H9 (cell line): ENCODE measurements around the gene COLEC12. TPM values are rescaled to one million over a fixed set of nuclear protein-coding genes. Genes with fewer than 3 reads are reported as not detected.
A peak's percentile ranks its signal among the peaks of the same experiment; 100 is the strongest.

ENCODE experiments used
- DNase-seq: peaks from one replicate; pipeline ENCODE4 v3.0.0-alpha.2; 2017
- H2AFZ ChIP-seq: one replicate; pipeline ENCODE4 v1.6.1; 2013; ENCODE audit warnings: mild to moderate bottlenecking, low read length, control low read depth, moderate library complexity
- H2AK5ac ChIP-seq: 2 replicates; pipeline ENCODE4 v1.6.1; 2013; ENCODE audit warnings: low read length, control low read depth, mixed read lengths; ENCODE audit not compliant: insufficient read length
- H2BK120ac ChIP-seq: one replicate; pipeline ENCODE4 v1.6.1; 2013; ENCODE audit warnings: low read depth, mild to moderate bottlenecking, low read length, control low read depth, inconsistent platforms; ENCODE audit not compliant: poor library complexity, severe bottlenecking
- H2BK12ac ChIP-seq: 2 replicates; pipeline ENCODE4 v1.6.1; 2013; ENCODE audit warnings: low read length, control low read depth, mixed read lengths, low read depth; ENCODE audit not compliant: insufficient read length
- H2BK15ac ChIP-seq: 2 replicates; pipeline ENCODE4 v1.6.1; 2013; ENCODE audit warnings: low read depth, low read length, control low read depth
- H2BK20ac ChIP-seq: one replicate; pipeline ENCODE4 v1.6.1; 2013; ENCODE audit warnings: low read depth, mild to moderate bottlenecking, low read length, control low read depth, inconsistent platforms; ENCODE audit not compliant: poor library complexity, severe bottlenecking
- H2BK5ac ChIP-seq: 2 replicates; pipeline ENCODE4 v1.6.1; 2013; ENCODE audit warnings: low read length, control low read depth, mixed read lengths; ENCODE audit not compliant: insufficient read length
- H3K14ac ChIP-seq: 2 replicates; pipeline ENCODE4 v1.6.1; 2013; ENCODE audit warnings: low read length, control low read depth; ENCODE audit not compliant: insufficient read depth
- H3K18ac ChIP-seq: 2 replicates; pipeline ENCODE4 v1.6.1; 2013; ENCODE audit warnings: low read depth, mild to moderate bottlenecking, mixed read lengths, low read length, control low read depth; ENCODE audit not compliant: insufficient read length
- H3K23ac ChIP-seq: 2 replicates; pipeline ENCODE4 v1.6.1; 2013; ENCODE audit warnings: low read length, control low read depth, mixed read lengths, low read depth; ENCODE audit not compliant: insufficient read length
- H3K23me2 ChIP-seq: 2 replicates; pipeline ENCODE4 v1.6.1; 2013; ENCODE audit warnings: low read depth, mild to moderate bottlenecking, mixed read lengths, low read length, control low read depth; ENCODE audit not compliant: insufficient read length, poor library complexity, severe bottlenecking
- H3K27ac ChIP-seq: 2 replicates; pipeline ENCODE4 v1.5.1; 2013; ENCODE audit warnings: low read length, control low read depth, mixed read lengths, low read depth; ENCODE audit not compliant: insufficient read length
- H3K27me3 ChIP-seq: 2 replicates; pipeline ENCODE4 v1.6.1; 2013; ENCODE audit warnings: low read length, control low read depth, inconsistent platforms; ENCODE audit not compliant: insufficient read depth
- H3K4ac ChIP-seq: 2 replicates; pipeline ENCODE4 v1.6.1; 2013; ENCODE audit warnings: low read depth, mild to moderate bottlenecking, control low read depth, inconsistent platforms, low read length, moderate library complexity
- H3K4me1 ChIP-seq: 2 replicates; pipeline ENCODE4 v1.6.1; 2013; ENCODE audit warnings: low read length, control low read depth, inconsistent platforms; ENCODE audit not compliant: insufficient read depth
- H3K4me2 ChIP-seq: 2 replicates; pipeline ENCODE4 v1.6.1; 2013; ENCODE audit warnings: low read length, control low read depth, mixed read lengths; ENCODE audit not compliant: insufficient read length, insufficient read depth
- H3K56ac ChIP-seq: 2 replicates; pipeline ENCODE4 v1.6.1; 2013; ENCODE audit warnings: low read depth, mild to moderate bottlenecking, mixed read lengths, low read length, control low read depth; ENCODE audit not compliant: insufficient read length
- H3K79me1 ChIP-seq: 2 replicates; pipeline ENCODE4 v1.6.1; 2013; ENCODE audit warnings: low read depth, mild to moderate bottlenecking, moderate library complexity, low read length, control low read depth, inconsistent platforms; ENCODE audit not compliant: insufficient read depth, poor library complexity, severe bottlenecking
- H3K79me2 ChIP-seq: 2 replicates; pipeline ENCODE4 v1.6.1; 2013; ENCODE audit warnings: low read length, control low read depth, inconsistent platforms; ENCODE audit not compliant: insufficient read depth
- H3K9ac ChIP-seq: 2 replicates; pipeline ENCODE4 v1.6.1; 2013; ENCODE audit warnings: low read length, control low read depth, mixed read lengths; ENCODE audit not compliant: insufficient read length; ENCODE audit errors: extremely low read depth
- H3K9me3 ChIP-seq: one replicate; pipeline ENCODE4 v1.6.1; 2013; ENCODE audit warnings: low read depth, low read length, inconsistent platforms; ENCODE audit not compliant: control insufficient read depth
- H3T11ph ChIP-seq: one replicate; pipeline ENCODE4 v1.6.1; 2013; ENCODE audit warnings: mild to moderate bottlenecking, low read length, control low read depth, inconsistent platforms
- H4K20me1 ChIP-seq: one replicate; pipeline ENCODE4 v1.6.1; 2013; ENCODE audit not compliant: control insufficient read depth, insufficient read length, insufficient read depth
- H4K5ac ChIP-seq: 2 replicates; pipeline ENCODE4 v1.6.1; 2013; ENCODE audit warnings: low read depth, mild to moderate bottlenecking, mixed read lengths, low read length, control low read depth; ENCODE audit not compliant: insufficient read length
- H4K8ac ChIP-seq: replicated peaks from 2 replicates; pipeline ENCODE4 v1.6.1; 2013; ENCODE audit warnings: low read length, control low read depth, mixed read lengths, low read depth; ENCODE audit not compliant: insufficient read length
- H4K91ac ChIP-seq: 2 replicates; pipeline ENCODE4 v1.6.1; 2013; ENCODE audit warnings: low read depth, mild to moderate bottlenecking, moderate library complexity, mixed read lengths, low read length, control low read depth; ENCODE audit not compliant: insufficient read length
- H3K27ac Mint-ChIP-seq, 3 experiments: 2 replicates in 2 of 3; 3 replicates in 1 of 3; pipeline ENCODE4 v1.8.0; 2020 to 2021; ENCODE audit warnings: mixed read lengths in 3 of 3, mild to moderate bottlenecking in 1 of 3, moderate library complexity in 1 of 3
- H3K27me3 Mint-ChIP-seq: 2 replicates; pipeline ENCODE4 v1.8.0; 2021; ENCODE audit warnings: low read depth, mild to moderate bottlenecking, moderate library complexity, mixed read lengths
- H3K36me3 Mint-ChIP-seq, 3 experiments: 2 replicates in 2 of 3; 3 replicates in 1 of 3; pipeline ENCODE4 v1.8.0; 2020 to 2021; ENCODE audit warnings: low read depth in 3 of 3, mixed read lengths in 3 of 3; ENCODE audit not compliant: insufficient read depth in 1 of 3
- H3K4me1 Mint-ChIP-seq, 2 experiments: 2 replicates each; pipeline ENCODE4 v1.8.0; 2020; ENCODE audit warnings: mixed read lengths in 2 of 2
- H3K4me3 Mint-ChIP-seq, 2 experiments: 2 replicates in 1 of 2; 3 replicates in 1 of 2; pipeline ENCODE4 v1.8.0; 2020 to 2021; ENCODE audit warnings: mild to moderate bottlenecking in 2 of 2, mixed read lengths in 2 of 2, moderate library complexity in 1 of 2
- H3K9me3 Mint-ChIP-seq, 2 experiments: 2 replicates in 1 of 2; 3 replicates in 1 of 2; pipeline ENCODE4 v1.8.0; 2020; ENCODE audit warnings: mild to moderate bottlenecking in 2 of 2, mixed read lengths in 2 of 2, moderate library complexity in 1 of 2
- WGBS: extraction: QIAGEN DNeasy Blood & Tissue Kit; methylation state at CpG from one replicate; pipeline ENCODE4 v1.1.7; 2013; ENCODE audit warnings: missing lambda C conversion rate, low lambda C conversion rate, mixed read lengths; ENCODE audit not compliant: insufficient read length; ENCODE audit errors: extremely low coverage; 5-methylcytosine and 5-hydroxymethylcytosine counted together
- total RNA-seq: library from RNA; stranded (reverse); gene quantifications from 2 replicates; pipeline ENCODE4 v1.2.1, GENCODE V29; 2021
- TF ChIP-seq, protein P1 (sequence below): fragments of 200-600 bp; sonication (generic); conservative IDR thresholded peaks from 3 replicates; pipeline ENCODE4 v1.8.0; 2021; ENCODE audit warnings: antibody characterized with exemption, mild to moderate bottlenecking

COLEC12 gene
- total RNA-seq, 1 experiment from 2014 or later = 0.70 TPM

DNA sequence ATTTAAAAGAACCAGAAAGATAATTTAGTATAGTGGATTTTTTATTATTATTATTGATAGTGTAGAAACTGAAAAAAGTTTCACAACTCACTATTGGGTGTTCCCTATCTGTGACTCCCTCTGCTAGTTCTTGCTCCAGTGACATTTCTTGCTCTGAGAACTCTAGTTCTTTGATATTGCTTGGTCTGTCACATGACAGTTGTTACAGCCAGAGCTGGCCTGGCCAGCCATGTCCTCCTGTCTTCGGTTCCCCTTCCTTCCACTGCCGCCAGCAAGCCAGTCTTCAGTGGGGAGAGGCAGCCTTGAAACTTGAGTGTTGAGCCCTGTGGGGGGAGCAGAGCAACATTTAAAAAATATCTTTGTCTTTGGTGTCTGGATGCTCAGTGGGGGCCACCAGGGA lies 225.0 kb downstream of the COLEC12 start:
- Histone ChIP-seq H3T11ph (no peak overlapping the region), H3K4ac (no peak overlapping the region), H4K91ac (no peak overlapping the region), H2BK20ac (no peak overlapping the region), H3K9ac (no peak overlapping the region), H2BK120ac (no peak overlapping the region), H4K5ac (no peak overlapping the region), H3K79me2 (no peaks in the 10 kb centered on the region), H2BK5ac (no peak overlapping the region), H3K4me1 (peaks cover 4% of the 10 kb centered on the region; the same call in 1 of the 2 replicates), H3K14ac (no peak overlapping the region), H3K23ac (no peak overlapping the region), H3K18ac (no peak overlapping the region), H3K27ac (no peak overlapping the region), H3K4me2 (no peak overlapping the region), H4K8ac (no peak overlapping the region), H3K9me3 (no peaks in the 10 kb centered on the region), H2AFZ (no peak overlapping the region), H3K23me2 (no peaks in the 10 kb centered on the region), H2BK12ac (no peak overlapping the region), H4K20me1 (no peaks in the 10 kb centered on the region), H3K79me1 (no peaks in the 10 kb centered on the region), H2AK5ac (no peak overlapping the region), H3K56ac (no peak overlapping the region), H3K27me3 (no peaks in the 10 kb centered on the region), H2BK15ac (no peak overlapping the region)
- H3K27me3 Mint-ChIP-seq = no peaks in the 10 kb centered on the region
- no peaks in the 10 kb centered on the region; a peak in 1 of 7 replicates for H3K36me3 Mint-ChIP-seq
- no peak for DNase-seq
- no peak overlapping the region for H3K4me3 Mint-ChIP-seq
- no peaks in the 10 kb centered on the region; a peak in 1 of 5 replicates for H3K9me3 Mint-ChIP-seq
- no CpG with 5 or more reads among the region's 2 CpGs for WGBS
- H3K27ac Mint-ChIP-seq = 0 out of 7 replicates have a peak overlapping the region, but pooled peaks of 2 of the 3 experiments have one; percentile 3 to 51
- TF ChIP-seq, protein P1, sequence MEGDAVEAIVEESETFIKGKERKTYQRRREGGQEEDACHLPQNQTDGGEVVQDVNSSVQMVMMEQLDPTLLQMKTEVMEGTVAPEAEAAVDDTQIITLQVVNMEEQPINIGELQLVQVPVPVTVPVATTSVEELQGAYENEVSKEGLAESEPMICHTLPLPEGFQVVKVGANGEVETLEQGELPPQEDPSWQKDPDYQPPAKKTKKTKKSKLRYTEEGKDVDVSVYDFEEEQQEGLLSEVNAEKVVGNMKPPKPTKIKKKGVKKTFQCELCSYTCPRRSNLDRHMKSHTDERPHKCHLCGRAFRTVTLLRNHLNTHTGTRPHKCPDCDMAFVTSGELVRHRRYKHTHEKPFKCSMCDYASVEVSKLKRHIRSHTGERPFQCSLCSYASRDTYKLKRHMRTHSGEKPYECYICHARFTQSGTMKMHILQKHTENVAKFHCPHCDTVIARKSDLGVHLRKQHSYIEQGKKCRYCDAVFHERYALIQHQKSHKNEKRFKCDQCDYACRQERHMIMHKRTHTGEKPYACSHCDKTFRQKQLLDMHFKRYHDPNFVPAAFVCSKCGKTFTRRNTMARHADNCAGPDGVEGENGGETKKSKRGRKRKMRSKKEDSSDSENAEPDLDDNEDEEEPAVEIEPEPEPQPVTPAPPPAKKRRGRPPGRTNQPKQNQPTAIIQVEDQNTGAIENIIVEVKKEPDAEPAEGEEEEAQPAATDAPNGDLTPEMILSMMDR = no peak
- peaks cover 6 to 21% of the 10 kb centered on the region in 2 experiments for H3K4me1 Mint-ChIP-seq
